AG09309 (cell line): ENCODE data around the gene NAA60.

ENCODE experiments used
- DNase-seq: peaks from one replicate; pipeline ENCODE4 v3.0.0-alpha.2; 2010; ENCODE audit warnings: low read depth
- H3K4me3 ChIP-seq: 2 replicates; pipeline ENCODE4 v1.5.1; 2011; ENCODE audit warnings: mild to moderate bottlenecking, low read depth, low read length, moderate library complexity; ENCODE audit not compliant: control insufficient read depth
- CTCF ChIP-seq: IDR thresholded peaks from 2 replicates; pipeline ENCODE4 v1.5.1; 2011; ENCODE audit warnings: mild to moderate bottlenecking, low read depth, low read length, inconsistent platforms; ENCODE audit not compliant: insufficient read depth, control insufficient read depth; ENCODE audit errors: missing control alignments

The NAA60 gene

GRCh38 chr16:3457434-3458252 is 14.2 kb downstream of the NAA60 start:
- peak; percentile 42 for DNase-seq
- peak; percentile 46 for TF ChIP-seq CTCF
- peak overlapping the region; percentile 85 for H3K4me3 ChIP-seq

GRCh38 chr16:3458278-3458851 is 14.9 kb downstream of the NAA60 start:
- no peak for DNase-seq
- no peak for TF ChIP-seq CTCF
- H3K4me3 ChIP-seq, result peak overlapping the region; percentile 85

GRCh38 chr16:3458852-3459361 is 15.4 kb downstream of the NAA60 start:
- TF ChIP-seq CTCF, result no peak
- DNase-seq, result no peak
- H3K4me3 ChIP-seq, result peak overlapping the region; percentile 85

- no peak for DNase-seq
- H3K4me3 ChIP-seq, result peak overlapping the region; percentile 85
Observed at GRCh38 chr16:3459401-3460090, 16.1 kb downstream of the NAA60 start.

GRCh38 chr16:3460121-3460520 is 16.6 kb downstream of the NAA60 start:
- DNase-seq, result no peak
- no peak for TF ChIP-seq CTCF
- no peak overlapping the region for H3K4me3 ChIP-seq

More at GRCh38 chr16:3459401-3460090, 16.1 kb downstream of the NAA60 start:
- TF ChIP-seq CTCF, result no peak

- TF ChIP-seq CTCF, result no peak
- no peak for DNase-seq
- no peak overlapping the region for H3K4me3 ChIP-seq
Observed at GRCh38 chr16:3460585-3460984, 17.1 kb downstream of the NAA60 start.
